HCT116 (cell line): ENCODE measurements around the gene SH2D1B. TPM values are rescaled to one million over a fixed set of nuclear protein-coding genes. Genes with fewer than 3 reads are reported as not detected.

Experiments used
- ATAC-seq: fragments of 200-7000 bp; cut with Tn5 transposase; 2 replicates; pipeline ENCODE4 v1.9.1; 2020; ENCODE audit warnings: mild to moderate bottlenecking, moderate library complexity
- BruUV-seq: library from RNA; stranded (reverse); fragments of 400-500 nt; replicated peaks from 2 replicates; lab custom pipeline; 2021; lab: Mats Ljungman, UMichigan
- CTCF ChIA-PET: fragments of 300-600 bp; sonication (Branson Sonifier 250); formaldehyde crosslinking; loops from one replicate; lab custom pipeline; 2021; ENCODE audit warnings: antibody characterized with exemption; lab: Charles Lee
- POLR2A ChIA-PET: fragments of 300-600, 350-600 bp; sonication (Branson Sonifier 250); formaldehyde crosslinking; loops from one replicate; lab custom pipeline; 2021; ENCODE audit warnings: antibody characterized with exemption; lab: Charles Lee
- RAD21 ChIA-PET, 2 experiments: fragments of 300-600 bp; sonication (Branson Sonifier 250); formaldehyde crosslinking; loops; one replicate each; lab custom pipeline; 2023; ENCODE audit warnings: low total read pairs in 2 of 2; ENCODE audit not compliant: uncharacterized antibody in 2 of 2, unreplicated experiment in 2 of 2, low non-redundant PET in 1 of 2; lab: Charles Lee
- DNase-seq: peaks from one replicate; pipeline ENCODE4 v3.0.0-alpha.2; 2010; ENCODE audit warnings: low read depth, low spot score
- H2AFZ ChIP-seq: fragments of 200-600 bp; shearing (Covaris generic), sonication (generic); 2 replicates; pipeline ENCODE4 v1.6.1; 2017; ENCODE audit warnings: low read depth, mixed run types, mixed read lengths, antibody characterized with exemption, low read length; ENCODE audit not compliant: poor library complexity, severe bottlenecking
- H3K27ac ChIP-seq: 2 replicates; pipeline ENCODE4 v1.5.1; 2012; ENCODE audit warnings: low read depth, low read length
- H3K27me3 ChIP-seq: fragments of 200-600 bp; sonication (generic); 2 replicates; pipeline ENCODE4 v1.6.1; 2016; ENCODE audit warnings: mixed run types, low read length, mixed read lengths; ENCODE audit not compliant: insufficient read depth
- H3K36me3 ChIP-seq, 2 experiments: fragments of 200-500 bp in 1 of 2; fragments of 200-600 bp in 1 of 2; sonication (Bioruptor generic) in 1 of 2; sonication (generic) in 1 of 2; 2 replicates each; pipeline versions ENCODE4 v1.5.1 to v1.6.1; 2014 to 2016; ENCODE audit warnings: low read length in 2 of 2, inconsistent platforms in 1 of 2, mixed read lengths in 1 of 2, mixed run types in 1 of 2; ENCODE audit not compliant: insufficient read depth in 2 of 2, control insufficient read depth in 1 of 2
- H3K4me1 ChIP-seq, 2 experiments: fragments of 200-600 bp in 1 of 2; sonication (generic) in 1 of 2; 2 replicates each; pipeline versions ENCODE4 v1.5.1 to v1.6.1; 2012 to 2017; ENCODE audit warnings: low read length in 2 of 2, inconsistent platforms in 1 of 2, mild to moderate bottlenecking in 1 of 2, mixed read lengths in 1 of 2, mixed run types in 1 of 2, moderate library complexity in 1 of 2; ENCODE audit not compliant: insufficient read depth in 2 of 2, control insufficient read depth in 1 of 2
- H3K4me2 ChIP-seq: fragments of 200-600 bp; sonication (generic); 2 replicates; pipeline ENCODE4 v1.6.1; 2017; ENCODE audit warnings: mixed run types, low read length, mixed read lengths
- H3K4me3 ChIP-seq, 2 experiments: fragments of 200-600 bp in 1 of 2; sonication (generic) in 1 of 2; replicated peaks in 1 of 2; 2 replicates each; pipeline ENCODE4 v1.5.1; 2011 to 2016; ENCODE audit warnings: low read length in 2 of 2, control low read depth in 1 of 2, low read depth in 1 of 2, mild to moderate bottlenecking in 1 of 2, mixed read lengths in 1 of 2, mixed run types in 1 of 2
- H3K79me2 ChIP-seq: fragments of 200-600 bp; sonication (generic); 2 replicates; pipeline ENCODE4 v1.6.1; 2017; ENCODE audit warnings: mild to moderate bottlenecking, mixed run types, low read length, moderate library complexity, mixed read lengths; ENCODE audit not compliant: insufficient read depth
- H3K9ac ChIP-seq: fragments of 200-600 bp; sonication (generic); 2 replicates; pipeline ENCODE4 v1.6.1; 2016; ENCODE audit warnings: low read length, mixed read lengths
- H3K9me2 ChIP-seq: fragments of 200-600 bp; sonication (generic), shearing (Covaris generic); 2 replicates; pipeline ENCODE4 v1.6.1; 2017; ENCODE audit warnings: mixed run types, mild to moderate bottlenecking, moderate library complexity; ENCODE audit not compliant: insufficient read depth
- H3K9me3 ChIP-seq, 2 experiments: fragments of 200-500 bp in 1 of 2; fragments of 200-600 bp in 1 of 2; sonication (Bioruptor generic) in 1 of 2; sonication (generic) in 1 of 2; 2 replicates each; pipeline ENCODE4 v1.6.1; 2014 to 2017; ENCODE audit warnings: low read length in 2 of 2, mixed read lengths in 2 of 2, inconsistent platforms in 1 of 2, low read depth in 1 of 2, mild to moderate bottlenecking in 1 of 2, mixed run types in 1 of 2, moderate library complexity in 1 of 2; ENCODE audit not compliant: control insufficient read depth in 1 of 2, insufficient read depth in 1 of 2
- H4K20me1 ChIP-seq: fragments of 200-600 bp; sonication (generic), shearing (Covaris generic); 2 replicates; pipeline ENCODE4 v1.6.1; 2017; ENCODE audit warnings: mixed run types, mild to moderate bottlenecking, moderate library complexity; ENCODE audit not compliant: insufficient read depth
- CEBPB ChIP-seq: IDR thresholded peaks from 2 replicates; pipeline ENCODE4 v1.6.1; 2012; ENCODE audit warnings: low read depth
- ELF1 ChIP-seq: IDR thresholded peaks from 2 replicates; pipeline ENCODE4 v1.6.1; 2012; ENCODE audit warnings: low read depth, borderline replicate concordance
- EZH2 ChIP-seq: fragments of 200-600 bp; sonication (generic); IDR thresholded peaks from 2 replicates; pipeline ENCODE4 v1.6.1; 2017; ENCODE audit warnings: antibody characterized with exemption, mixed run types
- EZH2phosphoT487 ChIP-seq: fragments of 200-600 bp; IDR thresholded peaks from 2 replicates; pipeline ENCODE4 v1.6.1; 2018; ENCODE audit warnings: antibody characterized with exemption, borderline replicate concordance
- POLR2AphosphoS5 ChIP-seq: IDR thresholded peaks from 2 replicates; pipeline ENCODE4 v1.6.1; 2011; ENCODE audit warnings: mild to moderate bottlenecking, low read depth, low read length, moderate library complexity
- SIN3A ChIP-seq: IDR thresholded peaks from 2 replicates; pipeline ENCODE4 v1.6.1; 2012; ENCODE audit warnings: low read depth
- SP1 ChIP-seq: IDR thresholded peaks from 2 replicates; pipeline ENCODE4 v1.6.1; 2012; ENCODE audit warnings: low read depth
- TCF7L2 ChIP-seq: IDR thresholded peaks from 2 replicates; pipeline ENCODE4 v1.7.0; 2011; ENCODE audit warnings: borderline replicate concordance, inconsistent platforms; ENCODE audit not compliant: insufficient read depth, insufficient read length; ENCODE audit errors: extremely low read depth
- ZNF274 ChIP-seq: fragments of 200-500 bp; sonication (Bioruptor generic); IDR thresholded peaks from 2 replicates; pipeline ENCODE4 v1.6.1; 2014; ENCODE audit warnings: mild to moderate bottlenecking, low read depth, low read length, inconsistent platforms
- intact Hi-C: fragments of 100-400 bp; cut with micrococcal nuclease; formaldehyde crosslinking; loops from 2 replicates; pipeline ENCODE4 v1.10.0; 2022
- total RNA-seq: library from RNA; stranded (reverse); gene quantifications from one replicate; pipeline ENCODE4 v1.2.1, GENCODE V29; 2021; ENCODE audit not compliant: unreplicated experiment
- TF ChIP-seq, protein P1 (sequence below): IDR thresholded peaks from 2 replicates; pipeline ENCODE4 v1.6.1; 2012
- TF ChIP-seq, protein P2 (sequence below): IDR thresholded peaks from 2 replicates; pipeline ENCODE4 v1.6.1; 2011; ENCODE audit warnings: mild to moderate bottlenecking, low read length, moderate library complexity; ENCODE audit not compliant: insufficient replicate concordance; ENCODE audit errors: extremely low read depth

The SH2D1B gene
- total RNA-seq, 1 experiment from 2014 or later: 0.12 TPM

DNA sequence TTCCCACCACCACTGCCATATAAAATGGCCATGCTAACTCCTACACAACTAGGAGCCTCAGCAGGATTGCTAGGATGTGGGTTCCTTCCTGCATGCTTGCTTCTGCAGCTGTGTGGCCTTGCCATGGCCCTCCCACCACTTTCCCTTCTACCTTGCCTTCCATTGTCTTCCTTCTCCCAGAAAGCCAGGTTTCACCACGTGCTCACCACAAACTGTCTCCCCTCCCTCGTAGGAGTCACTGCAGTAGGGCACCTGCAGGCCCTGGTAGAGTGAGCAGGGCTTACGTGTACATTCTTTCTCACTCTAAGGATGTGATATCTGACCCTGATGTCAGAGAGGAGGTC is 26.7 kb downstream of the SH2D1B start (continued):
- TF ChIP-seq TCF7L2 (no peak), CEBPB (no peak), SIN3A (no peak), ZNF274 (no peak)

DNA sequence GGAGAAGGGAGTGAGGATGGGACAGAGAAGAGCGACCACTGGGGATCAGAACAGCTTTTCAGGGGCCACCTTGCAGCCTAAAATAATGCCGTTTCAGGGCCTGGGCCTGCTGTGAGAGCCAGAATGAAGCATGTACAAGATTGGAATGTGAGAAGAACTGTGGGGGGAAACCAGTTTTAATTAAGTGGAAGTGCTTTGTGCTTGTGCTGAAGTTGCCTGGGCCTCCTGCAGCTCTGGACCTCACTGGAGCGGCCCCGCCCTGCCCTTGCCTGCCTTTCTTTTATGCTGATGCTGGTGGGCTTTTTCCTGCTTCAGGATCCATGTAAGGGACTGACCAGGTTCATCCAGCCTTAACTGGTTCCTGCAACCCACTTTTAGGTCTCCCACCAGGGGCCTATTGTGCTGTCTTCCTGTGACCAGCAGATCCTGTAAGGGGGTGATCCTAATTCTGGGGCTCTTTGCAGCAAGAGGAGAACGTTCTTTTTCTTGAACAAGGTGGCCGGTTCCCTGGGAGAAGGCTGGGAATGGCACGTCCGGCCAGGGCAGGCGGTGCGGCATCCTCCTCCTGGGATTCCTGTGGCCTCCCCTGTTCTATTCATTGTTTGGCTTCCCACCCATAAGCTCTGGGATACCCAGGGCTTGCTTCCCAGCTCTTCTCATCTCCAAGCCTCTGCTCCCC is 27.2 kb downstream of the SH2D1B start:
- Histone ChIP-seq H3K4me1 (peaks cover 23 to 30% of the 10 kb centered on the region in 2 experiments), H3K4me3 (no peak overlapping the region), H3K27me3 (no peaks in the 10 kb centered on the region), H3K9me3 (no peaks in the 10 kb centered on the region), H3K27ac (no peak overlapping the region), H4K20me1 (no peaks in the 10 kb centered on the region), H3K9ac (no peak overlapping the region), H3K4me2 (no peak overlapping the region), H2AFZ (no peak overlapping the region), H3K79me2 (no peaks in the 10 kb centered on the region), H3K36me3 (no peaks in the 10 kb centered on the region), H3K9me2 (no peaks in the 10 kb centered on the region)
- ATAC-seq (no peak), DNase-seq (no peak)
- intact Hi-C loops: no loop called here
- RAD21 ChIA-PET: no interaction called here
- no TSS peak for BruUV-seq
- POLR2A ChIA-PET: no interaction called here
- CTCF ChIA-PET: no interaction called here
- TF ChIP-seq ELF1 (no peak), EZH2phosphoT487 (no peak)

DNA sequence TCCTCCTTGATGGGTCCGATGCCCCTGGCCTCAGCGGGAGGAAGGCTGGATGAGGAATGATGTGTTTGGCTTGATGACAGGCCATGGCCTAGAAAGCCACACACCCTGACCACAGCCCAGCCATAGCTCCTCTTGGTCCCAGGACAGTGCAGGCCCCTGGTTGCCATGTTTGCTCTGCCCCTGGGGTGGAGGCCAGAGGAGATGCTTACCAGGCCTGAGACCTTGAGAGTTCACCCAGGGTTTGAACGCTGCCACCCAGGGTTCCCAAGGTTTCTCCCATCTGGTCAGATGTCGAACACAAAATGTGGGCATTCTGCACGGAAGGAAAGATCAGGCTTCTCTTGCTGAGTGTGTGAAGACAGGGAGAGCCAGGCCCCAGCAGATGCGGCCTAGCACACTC is 27.8 kb downstream of the SH2D1B start:
- CTCF ChIA-PET: no interaction called here
- RAD21 ChIA-PET: no interaction called here
- no peak for DNase-seq
- intact Hi-C loops: no loop called here
- Histone ChIP-seq H3K9me2 (no peaks in the 10 kb centered on the region), H3K79me2 (no peaks in the 10 kb centered on the region), H4K20me1 (no peaks in the 10 kb centered on the region), H2AFZ (no peak overlapping the region), H3K4me2 (no peak overlapping the region), H3K4me3 (no peak overlapping the region), H3K4me1 (peaks cover 23 to 30% of the 10 kb centered on the region in 2 experiments), H3K36me3 (no peaks in the 10 kb centered on the region), H3K27me3 (no peaks in the 10 kb centered on the region), H3K9me3 (no peaks in the 10 kb centered on the region), H3K9ac (no peak overlapping the region), H3K27ac (no peak overlapping the region)
- no peak for ATAC-seq
- BruUV-seq: no TSS peak
- TF ChIP-seq POLR2AphosphoS5 (no peak), SP1 (no peak), CEBPB (no peak), EZH2 (no peak), SIN3A (no peak), ELF1 (no peak)
- TF ChIP-seq, protein P1, sequence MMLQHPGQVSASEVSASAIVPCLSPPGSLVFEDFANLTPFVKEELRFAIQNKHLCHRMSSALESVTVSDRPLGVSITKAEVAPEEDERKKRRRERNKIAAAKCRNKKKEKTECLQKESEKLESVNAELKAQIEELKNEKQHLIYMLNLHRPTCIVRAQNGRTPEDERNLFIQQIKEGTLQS: no peak
- TF ChIP-seq, protein P2, sequence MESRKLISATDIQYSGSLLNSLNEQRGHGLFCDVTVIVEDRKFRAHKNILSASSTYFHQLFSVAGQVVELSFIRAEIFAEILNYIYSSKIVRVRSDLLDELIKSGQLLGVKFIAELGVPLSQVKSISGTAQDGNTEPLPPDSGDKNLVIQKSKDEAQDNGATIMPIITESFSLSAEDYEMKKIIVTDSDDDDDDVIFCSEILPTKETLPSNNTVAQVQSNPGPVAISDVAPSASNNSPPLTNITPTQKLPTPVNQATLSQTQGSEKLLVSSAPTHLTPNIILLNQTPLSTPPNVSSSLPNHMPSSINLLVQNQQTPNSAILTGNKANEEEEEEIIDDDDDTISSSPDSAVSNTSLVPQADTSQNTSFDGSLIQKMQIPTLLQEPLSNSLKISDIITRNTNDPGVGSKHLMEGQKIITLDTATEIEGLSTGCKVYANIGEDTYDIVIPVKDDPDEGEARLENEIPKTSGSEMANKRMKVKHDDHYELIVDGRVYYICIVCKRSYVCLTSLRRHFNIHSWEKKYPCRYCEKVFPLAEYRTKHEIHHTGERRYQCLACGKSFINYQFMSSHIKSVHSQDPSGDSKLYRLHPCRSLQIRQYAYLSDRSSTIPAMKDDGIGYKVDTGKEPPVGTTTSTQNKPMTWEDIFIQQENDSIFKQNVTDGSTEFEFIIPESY: no peak
- POLR2A ChIA-PET: no interaction called here
